Endothelial cell of umbilical vein (primary cell): ENCODE measurements around the gene OR14K1. TPM values are rescaled to one million over a fixed set of nuclear protein-coding genes. Genes with fewer than 3 reads are reported as not detected.

ENCODE experiments used
- Bru-seq: library from RNA; stranded (reverse); fragments of 400-500 nt; gene quantifications from one replicate; lab custom pipeline; 2021; lab: Mats Ljungman, UMichigan
- BruChase-seq, 2 experiments: library from RNA; stranded (reverse); fragments of 400-500 nt; gene quantifications; one replicate each; lab custom pipeline; 2021; lab: Mats Ljungman, UMichigan
- BruUV-seq: library from RNA; stranded (reverse); fragments of 400-500 nt; replicated peaks from 2 replicates; lab custom pipeline; 2021; lab: Mats Ljungman, UMichigan
- CTCF ChIA-PET: fragments of 300-600, 350-600 bp; sonication (Branson Sonifier 250); formaldehyde crosslinking; loops from one replicate; lab custom pipeline; 2021; ENCODE audit warnings: antibody characterized with exemption, inconsistent platforms; lab: Charles Lee
- POLR2A ChIA-PET: fragments of 300-600, 350-600 bp; sonication (Branson Sonifier 250); formaldehyde crosslinking; loops from one replicate; lab custom pipeline; 2021; ENCODE audit warnings: antibody characterized with exemption, inconsistent platforms; lab: Charles Lee
- DNase-seq: peaks from one replicate; pipeline ENCODE4 v3.0.0-alpha.2; 2011; ENCODE audit warnings: low read depth, low spot score
- FAIRE-seq: peaks from 2 replicates; lab custom pipeline; 2011; peaks lifted over from hg19 to GRCh38; lab: Jason Lieb, UNC
- H2AFZ ChIP-seq: 2 replicates; pipeline ENCODE4 v1.6.0; 2012; ENCODE audit warnings: low read depth, low read length, control low read depth, inconsistent platforms
- H3K27ac ChIP-seq: 2 replicates; pipeline ENCODE4 v1.5.1; 2011; ENCODE audit warnings: low read depth, mild to moderate bottlenecking, control low read depth, low read length, moderate library complexity; ENCODE audit not compliant: insufficient read depth
- H3K27me3 ChIP-seq, 2 experiments: 2 replicates each; pipeline versions ENCODE4 v1.6.0 to v1.6.1; 2011; ENCODE audit warnings: low read length in 2 of 2, mixed read lengths in 1 of 2; ENCODE audit not compliant: control insufficient read depth in 2 of 2, insufficient read depth in 2 of 2
- H3K36me3 ChIP-seq, 2 experiments: 2 replicates in 1 of 2; 3 replicates in 1 of 2; pipeline ENCODE4 v1.5.1; 2011; ENCODE audit warnings: low read length in 2 of 2, mild to moderate bottlenecking in 1 of 2, moderate library complexity in 1 of 2; ENCODE audit not compliant: control insufficient read depth in 2 of 2, insufficient read depth in 2 of 2; ENCODE audit errors: extremely low read depth in 1 of 2
- H3K4me1 ChIP-seq: 3 replicates; pipeline ENCODE4 v1.5.1; 2011; ENCODE audit warnings: mild to moderate bottlenecking, low read length; ENCODE audit not compliant: control insufficient read depth, insufficient read depth; ENCODE audit errors: extremely low read depth
- H3K4me2 ChIP-seq: 2 replicates; pipeline ENCODE4 v1.6.1; 2011; ENCODE audit warnings: low read length, control low read depth, mixed read lengths; ENCODE audit not compliant: insufficient read depth
- H3K4me3 ChIP-seq, 3 experiments: fragments of 200-600 bp in 1 of 3; sonication (generic), shearing (Covaris generic) in 1 of 3; replicated peaks in 1 of 3; 2 replicates each; pipeline ENCODE4 v1.5.1; 2011 to 2016; ENCODE audit warnings: control low read depth in 3 of 3, low read length in 3 of 3, mild to moderate bottlenecking in 2 of 3, inconsistent platforms in 1 of 3, low read depth in 1 of 3, moderate library complexity in 1 of 3; ENCODE audit not compliant: insufficient read depth in 1 of 3
- H3K79me2 ChIP-seq: 2 replicates; pipeline ENCODE4 v1.6.0; 2012; ENCODE audit warnings: low read length, inconsistent platforms; ENCODE audit not compliant: control insufficient read depth, insufficient read depth
- H3K9ac ChIP-seq: replicated peaks from 2 replicates; pipeline ENCODE3; 2011; ENCODE audit warnings: low read length, control low read depth; ENCODE audit not compliant: insufficient read depth; ENCODE audit errors: extremely low read depth
- H3K9me1 ChIP-seq: replicated peaks from 3 replicates; pipeline ENCODE4 v1.6.0; 2011; ENCODE audit warnings: mild to moderate bottlenecking, low read length; ENCODE audit not compliant: control insufficient read depth, insufficient read depth; ENCODE audit errors: extremely low read depth
- H3K9me3 ChIP-seq: replicated peaks from 2 replicates; pipeline ENCODE4 v1.5.1; 2012; ENCODE audit warnings: low read length, inconsistent platforms; ENCODE audit not compliant: control insufficient read depth, insufficient read depth
- H4K20me1 ChIP-seq: replicated peaks from 2 replicates; pipeline ENCODE3; 2011; ENCODE audit warnings: mild to moderate bottlenecking, low read length; ENCODE audit not compliant: control insufficient read depth, insufficient read depth; ENCODE audit errors: extremely low read depth
- EZH2 ChIP-seq: IDR thresholded peaks from 2 replicates; pipeline ENCODE4 v1.6.1; 2012; ENCODE audit warnings: borderline replicate concordance, low read depth, mild to moderate bottlenecking, moderate library complexity, low read length, inconsistent platforms; ENCODE audit not compliant: severe bottlenecking
- FOS ChIP-seq: IDR thresholded peaks from 2 replicates; pipeline ENCODE4 v1.6.1; 2011; ENCODE audit warnings: mild to moderate bottlenecking, low read length, moderate library complexity, borderline replicate concordance; ENCODE audit not compliant: insufficient read depth
- GATA2 ChIP-seq: IDR thresholded peaks from 2 replicates; pipeline ENCODE4 v1.7.0; 2011; ENCODE audit warnings: low read depth, mild to moderate bottlenecking, moderate library complexity, mixed read lengths, low read length; ENCODE audit not compliant: insufficient read length, insufficient read depth
- JUN ChIP-seq: IDR thresholded peaks from 2 replicates; pipeline ENCODE4 v1.6.1; 2011; ENCODE audit warnings: borderline replicate concordance, low read depth; ENCODE audit not compliant: insufficient read length, insufficient read depth
- MYC ChIP-seq: IDR thresholded peaks from one replicate; pipeline ENCODE4 v1.6.1; 2011; ENCODE audit warnings: mild to moderate bottlenecking, low read depth, low read length
- POLR2A ChIP-seq: IDR thresholded peaks from 2 replicates; pipeline ENCODE4 v1.6.1; 2012; ENCODE audit warnings: low read depth, mild to moderate bottlenecking, control low read depth, low read length
- POLR2AphosphoS5 ChIP-seq: IDR thresholded peaks from 2 replicates; pipeline ENCODE4 v1.6.1; 2012; ENCODE audit warnings: low read depth, mild to moderate bottlenecking, control low read depth, low read length, moderate library complexity; ENCODE audit not compliant: insufficient read depth
- dilution Hi-C: fragments of 300-500 bp; cut with MboI; formaldehyde crosslinking; loops from one replicate; pipeline ENCODE4 v1.15.0; 2019; ENCODE audit warnings: low sequenced_read_pairs; ENCODE audit not compliant: extremely low pct_ligation_motif_present
- intact Hi-C: fragments of 100-400 bp; cut with micrococcal nuclease; formaldehyde crosslinking; loops from one replicate; pipeline ENCODE4 v1.10.0; 2022
- long read RNA-seq: library from polyadenylated mRNA; stranded (forward); transcript quantifications from one replicate; pipeline ENCODE4 v2.0.0, GENCODE V29; 2021
- polyA minus RNA-seq, 3 experiments: library from RNA; depleted of rRNA, polyadenylated mRNA; stranded (reverse); fragments of >200 nt; gene quantifications; 1 replicate in 1 of 3; 2 replicates in 2 of 3; pipeline ENCODE4 v1.2.3, GENCODE V29; 2011
- polyA plus RNA-seq, 4 experiments: library from polyadenylated mRNA; depleted of rRNA in 3 of 4; stranded (reverse) in 3 of 4; unstranded in 1 of 4; fragments of >200 nt; gene quantifications; 2 replicates each; pipeline versions ENCODE4 v1.2.1 to v1.2.3, GENCODE V29; 2011 to 2012; ENCODE audit warnings: missing spikeins in 1 of 4
- total RNA-seq: library from RNA; stranded (reverse); gene quantifications from 2 replicates; pipeline ENCODE4 v1.2.3, GENCODE V29; 2021
- TF ChIP-seq, protein P1 (sequence below): IDR thresholded peaks from 2 replicates; pipeline ENCODE4 v1.6.1; 2011; ENCODE audit not compliant: insufficient read depth, insufficient read length
- TF ChIP-seq, protein P2 (sequence below), 2 donors: IDR thresholded peaks; 1 replicate in 1 of 2; 2 replicates in 1 of 2; pipeline ENCODE4 v1.5.1; 2011; ENCODE audit warnings: low read length in 2 of 2, mild to moderate bottlenecking in 2 of 2, moderate library complexity in 2 of 2, control low read depth in 1 of 2, inconsistent platforms in 1 of 2, low read depth in 1 of 2; ENCODE audit not compliant: insufficient read depth in 1 of 2; ENCODE audit errors: extremely low read depth in 1 of 2

Gene OR14K1, protein sequence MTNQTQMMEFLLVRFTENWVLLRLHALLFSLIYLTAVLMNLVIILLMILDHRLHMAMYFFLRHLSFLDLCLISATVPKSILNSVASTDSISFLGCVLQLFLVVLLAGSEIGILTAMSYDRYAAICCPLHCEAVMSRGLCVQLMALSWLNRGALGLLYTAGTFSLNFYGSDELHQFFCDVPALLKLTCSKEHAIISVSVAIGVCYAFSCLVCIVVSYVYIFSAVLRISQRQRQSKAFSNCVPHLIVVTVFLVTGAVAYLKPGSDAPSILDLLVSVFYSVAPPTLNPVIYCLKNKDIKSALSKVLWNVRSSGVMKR
- not detected in 2 replicates for total RNA-seq
- polyA plus RNA-seq, result not detected in 2 replicates
- not detected in 2 replicates for polyA plus RNA-seq (2011; cell fraction: cytosol; rRNA removed)
- polyA plus RNA-seq (2011; cell fraction: nucleus; rRNA removed), result not detected in 2 replicates
- polyA plus RNA-seq (2012), result not detected in 2 replicates
- not detected in 2 replicates for polyA minus RNA-seq
- polyA minus RNA-seq (2011; cell fraction: cytosol; rRNA and poly(A)+ RNA removed), result not detected
- not detected in 2 replicates for polyA minus RNA-seq (2011; cell fraction: nucleus; rRNA and poly(A)+ RNA removed)
- Bru-seq, nascent RNA, result not detected
- not detected for BruChase-seq, experiment 1, labeled RNA remaining after a 6-hour chase
- not detected for BruChase-seq, experiment 2, labeled RNA remaining after a 2-hour chase
- long read RNA-seq, result 0 reads

DNA sequence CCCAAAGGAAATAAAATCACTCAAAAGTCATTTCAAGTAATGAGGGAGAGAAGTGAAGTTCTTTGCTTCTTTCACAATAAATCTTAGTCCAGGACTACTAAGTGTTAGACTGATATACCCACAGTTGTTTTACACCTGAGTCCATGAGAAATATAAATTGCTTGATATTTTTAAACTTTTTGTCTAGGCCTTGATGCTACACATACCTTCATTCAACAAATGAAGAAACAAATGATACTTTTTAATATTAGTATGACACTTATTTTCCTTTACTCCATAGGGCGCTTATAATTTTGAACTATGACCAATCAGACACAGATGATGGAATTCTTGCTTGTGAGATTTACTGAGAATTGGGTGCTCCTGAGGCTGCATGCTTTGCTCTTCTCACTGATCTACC, at the start of gene OR14K1:
OR14K1 (plus strand) TSS at position 301 of the 400 bp plus-strand sequence; CDS start at position 301, 0 bp downstream.
- Histone ChIP-seq H3K79me2 (no peaks in the 10 kb centered on the region), H3K9me3 (peaks cover 8% of the 10 kb centered on the region), H3K4me3 (no peak within 1 kb of the TSS), H3K27me3 (no peaks in the 10 kb centered on the region), H3K9me1 (no peaks in the 10 kb centered on the region), H2AFZ (no peak within 1 kb of the TSS), H3K4me2 (no peak within 1 kb of the TSS), H4K20me1 (no peaks in the 10 kb centered on the region), H3K36me3 (no peaks in the 10 kb centered on the region), H3K9ac (no peak within 1 kb of the TSS), H3K4me1 (no peaks in the 10 kb centered on the region), H3K27ac (no peak within 1 kb of the TSS)
- intact Hi-C loops (no loop called here), dilution Hi-C loops (no loop called here)
- ChIA-PET CTCF (no interaction called here), POLR2A (no interaction called here)
- BruUV-seq, result no TSS peak
- FAIRE-seq (no peak), DNase-seq (no peak)
- TF ChIP-seq POLR2AphosphoS5 (no peak), GATA2 (no peak), POLR2A (no peak), FOS (no peak), MYC (no peak), JUN (no peak), EZH2 (no peak)
- TF ChIP-seq, protein P1, sequence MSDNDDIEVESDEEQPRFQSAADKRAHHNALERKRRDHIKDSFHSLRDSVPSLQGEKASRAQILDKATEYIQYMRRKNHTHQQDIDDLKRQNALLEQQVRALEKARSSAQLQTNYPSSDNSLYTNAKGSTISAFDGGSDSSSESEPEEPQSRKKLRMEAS, result no peak
- TF ChIP-seq, protein P2, sequence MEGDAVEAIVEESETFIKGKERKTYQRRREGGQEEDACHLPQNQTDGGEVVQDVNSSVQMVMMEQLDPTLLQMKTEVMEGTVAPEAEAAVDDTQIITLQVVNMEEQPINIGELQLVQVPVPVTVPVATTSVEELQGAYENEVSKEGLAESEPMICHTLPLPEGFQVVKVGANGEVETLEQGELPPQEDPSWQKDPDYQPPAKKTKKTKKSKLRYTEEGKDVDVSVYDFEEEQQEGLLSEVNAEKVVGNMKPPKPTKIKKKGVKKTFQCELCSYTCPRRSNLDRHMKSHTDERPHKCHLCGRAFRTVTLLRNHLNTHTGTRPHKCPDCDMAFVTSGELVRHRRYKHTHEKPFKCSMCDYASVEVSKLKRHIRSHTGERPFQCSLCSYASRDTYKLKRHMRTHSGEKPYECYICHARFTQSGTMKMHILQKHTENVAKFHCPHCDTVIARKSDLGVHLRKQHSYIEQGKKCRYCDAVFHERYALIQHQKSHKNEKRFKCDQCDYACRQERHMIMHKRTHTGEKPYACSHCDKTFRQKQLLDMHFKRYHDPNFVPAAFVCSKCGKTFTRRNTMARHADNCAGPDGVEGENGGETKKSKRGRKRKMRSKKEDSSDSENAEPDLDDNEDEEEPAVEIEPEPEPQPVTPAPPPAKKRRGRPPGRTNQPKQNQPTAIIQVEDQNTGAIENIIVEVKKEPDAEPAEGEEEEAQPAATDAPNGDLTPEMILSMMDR (IDR thresholded peaks at IDR 0.05; ENCODE audit: extremely low read depth in 1 of 2, insufficient read depth in 1 of 2, low read depth in 1 of 2, low read length in 2 of 2), result no peak
